Breast epithelium (tissue), 3 donors: ENCODE measurements around the gene MPPED2.

Source experiments
- CTCF ChIP-seq, 3 donors: fragments of 450-650 bp; IDR thresholded peaks; one replicate each; pipeline ENCODE4 v1.5.1; 2016 to 2017; ENCODE audit warnings: antibody characterized with exemption in 3 of 3, mild to moderate bottlenecking in 3 of 3, moderate library complexity in 3 of 3
- POLR2A ChIP-seq: fragments of 450-650 bp; IDR thresholded peaks from one replicate; pipeline ENCODE4 v1.6.1; 2016; ENCODE audit warnings: antibody characterized with exemption, mild to moderate bottlenecking, moderate library complexity

GRCh38 chr11:30454111-30454510, 132.0 kb downstream of the MPPED2 start:
- no peak for TF ChIP-seq CTCF (IDR thresholded peaks at IDR 0.05)
- TF ChIP-seq POLR2A = no peak
